ENCODE results near the gene HS6ST2. TPM values are rescaled to one million over a fixed set of nuclear protein-coding genes. Genes with fewer than 3 reads are reported as not detected.
A peak's percentile ranks its signal among the peaks of the same experiment; 100 is the strongest.

The HS6ST2 gene
- 1 to 10 TPM in 1 of 2 donors, under 1 TPM in 1; 0.85 to 2.0 TPM for total RNA-seq

DNA sequence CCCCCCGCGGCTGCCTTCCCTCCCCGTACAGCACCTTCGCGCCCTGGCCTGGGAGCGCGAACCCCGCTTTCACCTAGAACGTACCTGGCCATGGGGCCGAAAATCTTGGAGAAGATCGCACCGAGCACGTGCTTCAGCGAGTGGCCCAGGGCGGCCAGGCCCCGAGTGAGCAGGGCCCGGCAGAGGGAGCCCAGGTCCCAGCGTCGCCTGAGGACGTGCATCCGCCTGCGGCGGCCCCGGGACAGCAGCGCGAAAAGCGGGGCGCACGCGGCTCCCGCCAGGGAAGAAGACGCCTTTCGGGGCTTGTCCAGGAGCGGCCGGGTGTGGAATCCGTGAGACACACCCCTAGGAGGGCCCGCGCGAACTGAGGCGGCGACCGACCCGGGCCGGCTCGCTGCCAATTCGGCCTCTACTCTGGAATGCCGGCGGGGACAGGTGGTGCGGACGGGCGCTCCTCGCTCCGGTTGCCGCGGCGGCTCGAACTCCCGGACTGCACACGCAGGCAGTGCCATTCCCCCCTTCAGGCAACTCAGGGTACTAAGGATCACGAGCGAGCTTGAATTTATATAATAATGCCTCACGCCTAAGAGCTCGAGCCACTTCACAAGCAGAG lies at the start of gene HS6ST2:
Gene HS6ST2 (minus strand): TSS at position 539 of the 613 bp plus-strand sequence.
- peak within 1 kb of the TSS; percentile 28 for H3K4me3 ChIP-seq
- H3K27ac ChIP-seq = no peak within 1 kb of the TSS
- no peaks in the 10 kb centered on the region for H3K4me1 ChIP-seq
- intact Hi-C loops (cut with DNase I) = no loop called here
- peaks cover 5% of the 10 kb centered on the region for H3K27me3 ChIP-seq
- TF ChIP-seq, protein P1, sequence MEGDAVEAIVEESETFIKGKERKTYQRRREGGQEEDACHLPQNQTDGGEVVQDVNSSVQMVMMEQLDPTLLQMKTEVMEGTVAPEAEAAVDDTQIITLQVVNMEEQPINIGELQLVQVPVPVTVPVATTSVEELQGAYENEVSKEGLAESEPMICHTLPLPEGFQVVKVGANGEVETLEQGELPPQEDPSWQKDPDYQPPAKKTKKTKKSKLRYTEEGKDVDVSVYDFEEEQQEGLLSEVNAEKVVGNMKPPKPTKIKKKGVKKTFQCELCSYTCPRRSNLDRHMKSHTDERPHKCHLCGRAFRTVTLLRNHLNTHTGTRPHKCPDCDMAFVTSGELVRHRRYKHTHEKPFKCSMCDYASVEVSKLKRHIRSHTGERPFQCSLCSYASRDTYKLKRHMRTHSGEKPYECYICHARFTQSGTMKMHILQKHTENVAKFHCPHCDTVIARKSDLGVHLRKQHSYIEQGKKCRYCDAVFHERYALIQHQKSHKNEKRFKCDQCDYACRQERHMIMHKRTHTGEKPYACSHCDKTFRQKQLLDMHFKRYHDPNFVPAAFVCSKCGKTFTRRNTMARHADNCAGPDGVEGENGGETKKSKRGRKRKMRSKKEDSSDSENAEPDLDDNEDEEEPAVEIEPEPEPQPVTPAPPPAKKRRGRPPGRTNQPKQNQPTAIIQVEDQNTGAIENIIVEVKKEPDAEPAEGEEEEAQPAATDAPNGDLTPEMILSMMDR (IDR thresholded peaks at IDR 0.05) = no peak
- no peaks in the 10 kb centered on the region for H3K36me3 ChIP-seq
- H3K9ac ChIP-seq (ENCODE audit: low read depth in 2 of 2, low read length in 2 of 2) = no peak within 1 kb of the TSS
- DNase-seq = peak; percentile 34
- H3K9me3 ChIP-seq = no peaks in the 10 kb centered on the region

DNA sequence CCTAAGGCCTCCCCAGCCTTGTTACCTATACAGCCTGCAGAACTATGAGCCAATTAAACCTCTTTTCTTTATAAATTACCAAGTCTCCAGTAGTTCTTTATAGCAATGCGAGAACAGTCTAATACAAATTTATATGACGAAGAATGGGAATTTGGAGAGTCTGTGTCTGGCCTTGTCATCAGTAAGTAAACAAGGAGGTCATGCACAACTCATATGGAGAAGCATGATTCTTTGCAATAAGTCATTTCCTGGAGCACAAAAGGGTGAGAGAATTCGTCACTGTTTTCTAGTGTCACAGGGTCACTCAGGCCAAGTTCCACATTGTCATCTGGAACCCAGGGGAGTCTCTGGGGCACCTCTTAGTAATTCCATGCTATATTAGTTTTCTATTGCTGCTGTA lies 49.0 kb upstream of the HS6ST2 start:
- no peak for DNase-seq
- Histone ChIP-seq H3K27ac (no peak overlapping the region), H3K36me3 (no peaks in the 10 kb centered on the region), H3K9ac (ENCODE audit: low read depth in 2 of 2, low read length in 2 of 2) (no peak overlapping the region), H3K27me3 (no peaks in the 10 kb centered on the region), H3K4me1 (no peaks in the 10 kb centered on the region), H3K4me3 (no peak overlapping the region), H3K9me3 (no peaks in the 10 kb centered on the region)
- TF ChIP-seq, protein P1 (IDR thresholded peaks at IDR 0.05) = no peak
- intact Hi-C loops (cut with DNase I) = no loop called here

DNA sequence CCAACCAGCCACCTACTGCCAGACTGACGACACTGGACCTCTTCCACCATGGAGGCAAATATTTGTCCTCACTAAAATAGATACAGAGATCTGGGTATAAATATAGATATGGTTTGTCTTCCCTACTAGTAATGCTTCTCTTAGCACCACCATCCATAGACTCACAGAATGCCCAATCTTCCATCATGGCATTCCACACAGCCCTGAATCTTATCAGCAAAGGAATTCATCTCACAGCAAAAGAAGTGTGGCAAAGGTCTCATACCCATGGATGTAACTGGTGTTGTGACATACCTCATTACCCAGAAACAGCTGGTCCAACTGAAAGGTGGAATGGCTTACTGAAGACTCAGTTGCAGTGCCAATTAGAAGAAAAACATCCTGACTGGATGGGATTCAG lies 47.2 kb upstream of the HS6ST2 start:
- intact Hi-C loops (cut with DNase I) = no loop called here
- no peaks in the 10 kb centered on the region for H3K4me1 ChIP-seq
- TF ChIP-seq, protein P1 (IDR thresholded peaks at IDR 0.05) = no peak

DNA sequence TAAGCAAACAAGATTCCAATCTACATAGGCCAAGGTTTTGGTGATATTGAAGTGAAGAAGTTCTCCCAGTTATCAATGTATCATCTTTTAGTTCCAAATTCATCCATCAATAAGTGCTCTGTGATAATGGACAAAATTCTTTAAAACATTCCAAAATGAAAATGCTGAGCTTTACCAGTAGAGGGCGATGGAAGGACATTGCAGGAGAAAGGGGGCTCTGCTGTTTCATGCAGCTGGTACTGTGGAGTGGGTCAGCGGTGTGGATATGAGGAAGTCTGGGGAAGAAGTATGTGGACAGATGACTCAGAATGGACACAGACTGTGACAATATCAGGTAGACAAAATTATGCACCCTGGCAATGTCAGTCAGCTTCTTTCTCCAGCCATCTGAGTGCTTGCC lies 46.6 kb upstream of the HS6ST2 start:
- Histone ChIP-seq H3K27me3 (no peaks in the 10 kb centered on the region), H3K36me3 (no peaks in the 10 kb centered on the region), H3K9ac (ENCODE audit: low read depth in 2 of 2, low read length in 2 of 2) (no peak overlapping the region), H3K4me3 (no peak overlapping the region), H3K27ac (no peak overlapping the region), H3K9me3 (no peaks in the 10 kb centered on the region), H3K4me1 (no peaks in the 10 kb centered on the region)
- DNase-seq = no peak
- TF ChIP-seq, protein P1 (IDR thresholded peaks at IDR 0.05) = peak; percentile 41
- intact Hi-C loops (cut with DNase I) = no loop called here

More for the DNA sequence above, 47.2 kb upstream of the HS6ST2 start:
- no peak for DNase-seq
- H3K9ac ChIP-seq (ENCODE audit: low read depth in 2 of 2, low read length in 2 of 2) = no peak overlapping the region
- H3K9me3 ChIP-seq = no peaks in the 10 kb centered on the region
- no peak overlapping the region for H3K27ac ChIP-seq
- no peaks in the 10 kb centered on the region for H3K36me3 ChIP-seq
- no peak overlapping the region for H3K4me3 ChIP-seq
- H3K27me3 ChIP-seq = no peaks in the 10 kb centered on the region

DNA sequence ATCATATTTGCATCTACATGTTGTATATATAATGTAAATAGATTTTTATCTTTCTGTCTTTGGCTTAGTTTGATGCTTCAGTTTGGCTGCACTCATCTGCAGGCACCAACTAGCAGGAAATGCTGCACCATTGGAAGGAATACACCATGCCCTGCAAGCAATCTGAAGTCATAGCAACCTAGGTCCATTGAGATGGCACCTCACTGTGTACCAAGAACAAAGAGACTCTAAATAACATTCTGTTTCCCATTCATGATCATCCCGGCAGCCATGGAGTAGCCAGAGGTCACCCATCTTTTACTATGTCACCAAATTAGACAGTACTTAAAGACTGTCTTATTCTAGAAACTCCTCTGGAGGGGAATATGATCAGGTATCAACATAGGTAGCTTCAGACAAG lies 40.8 kb upstream of the HS6ST2 start:
- Histone ChIP-seq H3K9ac (ENCODE audit: low read depth in 2 of 2, low read length in 2 of 2) (no peak overlapping the region), H3K4me3 (no peak overlapping the region), H3K9me3 (no peaks in the 10 kb centered on the region), H3K27me3 (no peaks in the 10 kb centered on the region), H3K4me1 (no peaks in the 10 kb centered on the region), H3K36me3 (no peaks in the 10 kb centered on the region), H3K27ac (no peak overlapping the region)
- TF ChIP-seq, protein P1 (IDR thresholded peaks at IDR 0.05) = no peak
- intact Hi-C loops (cut with DNase I) = no loop called here
- DNase-seq = no peak
